Measurements from ENCODE around the gene ARHGAP20. TPM values are rescaled to one million over a fixed set of nuclear protein-coding genes. Genes with fewer than 3 reads are reported as not detected.

The ARHGAP20 gene
- total and polyA plus RNA-seq, 2 of the 8 experiments (the other 6 are each of a cell fraction or from before 2014, with no cell fraction given) = 0.05 to 0.28 TPM

GRCh38 chr11:110665689-110666465 lies 46.4 kb downstream of the ARHGAP20 start:
- no peaks in the 10 kb centered on the region for H3K36me3 ChIP-seq (ENCODE audit: control insufficient read depth in 2 of 4, insufficient read depth in 4 of 4, low read length in 3 of 4)
- no peak overlapping the region for H4K8ac ChIP-seq (ENCODE audit: extremely low read depth, insufficient read depth, low read length)
- DNase-seq (ENCODE audit: low read depth in 1 of 2, low spot score in 2 of 2) (no peak), FAIRE-seq (no peak)
- H3K4me1 ChIP-seq (replicated peaks in 1 of 4; ENCODE audit: control insufficient read depth in 3 of 4, insufficient read depth in 4 of 4, low read length in 3 of 4) = no peaks in the 10 kb centered on the region
- WGBS, 2 experiments (ENCODE audit: extremely low coverage in 1 of 2, insufficient coverage in 1 of 2, insufficient read length in 1 of 2, insufficient replicate concordance in 2 of 2, low coverage in 1 of 2, low lambda C conversion rate in 2 of 2, missing lambda C conversion rate in 1 of 2) = 91% methylated on average over 7 of the region's 7 CpGs; no CpG with 5 or more reads in 1 of the 2 experiments
- no peaks in the 10 kb centered on the region for H3K79me2 ChIP-seq (ENCODE audit: control insufficient read depth in 1 of 2, insufficient read depth in 2 of 2, low read length in 2 of 2)
- no peak overlapping the region for H2BK20ac ChIP-seq (ENCODE audit: low read length)
- CTCF ChIA-PET (ENCODE audit: partially characterized antibody) = no interaction called here
- H2BK120ac ChIP-seq (replicated peaks; ENCODE audit: low read depth, low read length) = no peak overlapping the region
- H2AFZ ChIP-seq (ENCODE audit: low read length) = no peak overlapping the region
- H3K27me3 ChIP-seq (replicated peaks in 1 of 4; ENCODE audit: control insufficient read depth in 3 of 4, extremely low read depth in 1 of 4, insufficient read depth in 3 of 4, low read length in 3 of 4) = no peaks in the 10 kb centered on the region
- H2BK5ac ChIP-seq (ENCODE audit: low read depth, low read length) = no peak overlapping the region
- H4K5ac ChIP-seq (ENCODE audit: insufficient read length, low read depth, low read length) = no peak overlapping the region
- H2BK12ac ChIP-seq (ENCODE audit: low read depth, low read length) = no peak overlapping the region
- no peaks in the 10 kb centered on the region for H3K79me1 ChIP-seq (ENCODE audit: low read depth, low read length)
- H4K91ac ChIP-seq (replicated peaks; ENCODE audit: insufficient read length, low read length) = no peak overlapping the region
- POLR2A ChIA-PET (ENCODE audit: partially characterized antibody) = no interaction called here
- no peak overlapping the region for H3K9ac ChIP-seq (replicated peaks in 1 of 4; ENCODE audit: extremely low read depth in 1 of 4, low read depth in 3 of 4, low read length in 3 of 4)
- H3K14ac ChIP-seq (ENCODE audit: insufficient read length) = no peak overlapping the region
- no peak overlapping the region for H2BK15ac ChIP-seq (ENCODE audit: low read length)
- no peak overlapping the region for H3K18ac ChIP-seq (ENCODE audit: extremely low read depth, low read length)
- H3K4ac ChIP-seq (replicated peaks; ENCODE audit: insufficient read length, low read depth, low read length) = no peak overlapping the region
- H3K4me2 ChIP-seq (ENCODE audit: insufficient read depth in 1 of 2, low read depth in 2 of 2, low read length in 2 of 2) = no peak overlapping the region
- no peaks in the 10 kb centered on the region for H4K20me1 ChIP-seq (replicated peaks in 1 of 2; ENCODE audit: control insufficient read depth in 1 of 2, insufficient read depth in 2 of 2, low read length in 2 of 2)
- no peak overlapping the region for H3K56ac ChIP-seq (replicated peaks; ENCODE audit: insufficient read length, low read depth, low read length)
- H3K4me3 ChIP-seq (ENCODE audit: extremely low read depth in 1 of 4, insufficient read depth in 2 of 4, low read depth in 3 of 4, low read length in 4 of 4) = no peak overlapping the region
- H2AK5ac ChIP-seq (ENCODE audit: low read depth, low read length) = no peak overlapping the region
- no peak for TF ChIP-seq POLR2AphosphoS5 (IDR thresholded peaks at IDR 0.05; ENCODE audit: low read depth, low read length)
- H3K23me2 ChIP-seq (ENCODE audit: low read depth, low read length) = no peaks in the 10 kb centered on the region
- H3K9me3 ChIP-seq (ENCODE audit: insufficient read depth in 2 of 2, low read depth in 1 of 2, low read length in 1 of 2) = no peaks in the 10 kb centered on the region
- no peak overlapping the region for H3K27ac ChIP-seq (ENCODE audit: low read depth, low read length)
- no peak overlapping the region for H3K23ac ChIP-seq (ENCODE audit: insufficient read length)

Data from H1 (cell line).